Activated naive CD8-positive, alpha-beta T cell treated with anti-CD3 and anti-CD28 coated beads for 36 hours (primary cell): ENCODE data around the gene BTBD2. TPM values are rescaled to one million over a fixed set of nuclear protein-coding genes. Genes with fewer than 3 reads are reported as not detected.
"Not testable (repeated sequence)": the region's sequence is repeated elsewhere in the genome, so short reads cannot be mapped to it uniquely, and the experiment has no call there.

Experiments used
- DNase-seq: peaks from one replicate; pipeline ENCODE4 v3.0.0; 2021
- H3K27ac Mint-ChIP-seq: one replicate; pipeline ENCODE4 v1.8.0; 2022; ENCODE audit warnings: mild to moderate bottlenecking, moderate library complexity, mixed read lengths
- H3K27me3 Mint-ChIP-seq: one replicate; pipeline ENCODE4 v1.8.0; 2022; ENCODE audit warnings: mild to moderate bottlenecking, mixed read lengths
- H3K36me3 Mint-ChIP-seq: one replicate; pipeline ENCODE4 v1.8.0; 2021; ENCODE audit warnings: mild to moderate bottlenecking, mixed read lengths
- H3K4me1 Mint-ChIP-seq: one replicate; pipeline ENCODE4 v1.8.0; 2021; ENCODE audit warnings: mixed read lengths
- H3K4me3 Mint-ChIP-seq: one replicate; pipeline ENCODE4 v1.8.0; 2022; ENCODE audit warnings: mild to moderate bottlenecking, moderate library complexity, mixed read lengths
- H3K9me3 Mint-ChIP-seq: one replicate; pipeline ENCODE4 v1.8.0; 2022; ENCODE audit warnings: mixed read lengths
- total RNA-seq, 2 experiments: library from RNA; stranded (reverse); gene quantifications; one replicate each; pipeline ENCODE4 v1.2.3, GENCODE V29; 2021

The BTBD2 gene
- total RNA-seq, 2 experiments from 2014 or later: 22.1 to 26.2 TPM

DNA sequence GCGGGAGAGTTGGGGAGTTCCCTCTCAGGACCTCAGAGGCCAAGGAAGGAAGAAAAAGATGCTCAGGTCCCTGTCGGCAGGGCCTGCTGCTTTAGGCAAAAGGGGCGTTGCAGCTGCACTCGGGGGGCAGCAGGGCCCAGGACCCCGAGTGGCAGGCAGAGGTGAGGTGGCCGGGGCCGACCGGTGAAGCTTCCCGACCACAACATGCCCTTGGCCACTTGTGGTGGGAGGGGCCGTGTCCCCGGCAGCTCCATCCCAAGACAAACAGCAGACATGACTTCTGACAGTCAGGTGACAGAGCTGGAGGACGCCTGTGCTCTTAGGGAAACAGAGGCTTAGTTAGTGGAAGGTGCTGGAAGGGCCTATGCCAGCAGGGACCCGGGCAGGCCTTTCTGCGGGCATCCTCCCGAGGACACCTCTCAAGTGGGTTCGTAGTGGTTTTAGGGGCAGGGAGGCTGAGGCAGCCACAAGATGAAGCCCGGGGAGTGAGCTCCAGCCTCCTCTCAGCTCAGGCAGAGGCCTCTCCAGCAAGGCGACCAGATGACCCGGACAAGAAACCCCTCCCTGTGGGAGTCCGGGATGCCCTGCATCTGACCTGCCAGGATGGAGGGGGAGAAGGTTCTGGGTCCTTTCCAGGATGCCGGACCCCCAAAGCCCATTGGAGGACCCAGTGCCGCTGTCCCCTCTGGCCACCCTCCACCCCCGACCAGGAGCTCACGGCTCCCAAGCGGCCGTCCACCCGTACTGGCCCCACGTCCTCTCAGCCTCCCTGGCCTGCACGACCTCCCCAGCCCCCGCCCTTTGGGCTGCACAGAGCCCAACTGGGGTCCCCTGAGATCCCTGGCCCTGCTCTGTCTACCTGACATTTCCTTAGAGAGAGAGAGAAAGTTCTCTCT is 24.2 kb downstream of the BTBD2 start:
- no peak for DNase-seq
- no peak overlapping the region for H3K4me3 Mint-ChIP-seq
- H3K4me1 Mint-ChIP-seq: no peaks in the 10 kb centered on the region
- H3K36me3 Mint-ChIP-seq: peaks cover 6% of the 10 kb centered on the region
- no peak overlapping the region for H3K27ac Mint-ChIP-seq
- no peaks in the 10 kb centered on the region for H3K27me3 Mint-ChIP-seq
- no peaks in the 10 kb centered on the region for H3K9me3 Mint-ChIP-seq

DNA sequence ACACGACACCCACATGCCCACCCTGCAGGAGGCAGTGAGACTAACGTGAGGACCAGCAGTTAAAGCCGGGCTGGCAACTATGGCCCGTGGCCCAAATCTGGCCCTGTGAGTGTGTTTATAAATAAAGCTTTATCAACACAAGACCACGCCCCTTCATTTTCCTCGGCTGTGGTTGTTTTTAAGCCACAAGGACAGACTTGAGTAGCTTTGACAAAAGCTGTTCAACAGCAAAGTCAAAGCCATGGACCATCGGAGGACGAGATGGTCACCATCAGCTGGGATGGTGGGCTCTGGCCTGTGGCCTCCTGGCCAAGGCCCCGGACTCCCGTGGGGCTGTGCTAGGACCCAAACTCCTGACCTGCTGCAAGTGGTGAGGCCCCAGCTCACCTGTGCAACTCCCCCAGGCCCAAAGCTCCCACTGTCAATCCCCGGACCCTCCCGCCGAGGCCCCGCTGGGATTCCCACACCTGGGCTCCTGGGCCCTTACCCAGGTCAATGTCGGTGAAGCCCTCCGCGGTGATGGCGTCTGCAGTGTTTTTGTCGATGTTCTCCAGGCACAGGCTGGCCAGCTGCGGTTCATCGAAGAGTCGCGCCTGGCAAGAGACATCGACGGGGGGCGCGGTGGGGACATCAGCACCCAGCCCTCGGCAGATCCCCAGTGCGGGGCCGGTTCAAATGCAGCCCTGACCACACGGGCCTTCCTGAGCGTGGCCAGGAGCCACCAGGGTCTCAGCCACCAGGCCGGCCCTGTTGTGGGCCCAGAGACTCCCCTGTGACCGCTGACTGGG is 25.1 kb downstream of the BTBD2 start:
- no peak overlapping the region for H3K27ac Mint-ChIP-seq
- no peaks in the 10 kb centered on the region for H3K9me3 Mint-ChIP-seq
- H3K36me3 Mint-ChIP-seq: peaks cover 1% of the 10 kb centered on the region
- H3K4me1 Mint-ChIP-seq: no peaks in the 10 kb centered on the region
- H3K27me3 Mint-ChIP-seq: no peaks in the 10 kb centered on the region
- H3K4me3 Mint-ChIP-seq: no peak overlapping the region
- DNase-seq: no peak

DNA sequence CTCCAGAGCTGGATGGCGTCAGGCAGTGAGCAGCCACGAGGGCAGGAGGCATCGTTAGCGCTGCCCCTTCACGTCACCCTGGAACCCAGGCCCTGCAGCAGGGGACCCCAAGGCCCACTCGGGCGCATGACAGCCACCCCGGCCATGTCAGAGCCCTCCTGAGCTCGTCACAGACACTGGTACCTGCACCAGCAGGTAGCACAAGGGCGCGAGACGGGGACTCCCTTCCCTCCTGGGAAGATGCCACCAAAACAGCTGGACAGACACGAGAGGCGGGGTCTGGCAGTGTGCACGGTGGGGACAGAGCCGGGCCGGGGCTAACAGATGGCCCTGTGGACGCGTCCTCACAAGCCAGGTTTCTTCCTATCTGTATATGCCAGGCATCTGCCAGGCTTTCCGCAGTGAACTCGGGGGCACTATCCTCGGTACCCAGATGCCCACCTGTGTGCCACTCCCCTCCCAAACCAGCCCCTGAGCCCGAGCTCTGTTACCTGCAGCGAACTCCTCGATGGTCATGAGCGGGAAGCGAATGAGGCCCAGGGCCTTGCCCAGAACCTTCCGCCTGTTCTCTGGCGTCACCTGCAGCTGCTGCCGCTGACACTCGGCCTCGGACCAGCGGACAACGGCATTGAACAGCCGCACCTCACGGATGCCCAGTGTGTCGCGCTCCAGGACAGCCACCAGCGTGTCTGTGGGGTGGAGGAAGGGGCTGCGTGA is 25.8 kb downstream of the BTBD2 start:
- Mint-ChIP-seq H3K36me3 (peaks cover 4% of the 10 kb centered on the region), H3K4me1 (no peaks in the 10 kb centered on the region), H3K4me3 (no peak overlapping the region), H3K27ac (no peak overlapping the region), H3K9me3 (no peaks in the 10 kb centered on the region), H3K27me3 (no peaks in the 10 kb centered on the region)
- no peak for DNase-seq

DNA sequence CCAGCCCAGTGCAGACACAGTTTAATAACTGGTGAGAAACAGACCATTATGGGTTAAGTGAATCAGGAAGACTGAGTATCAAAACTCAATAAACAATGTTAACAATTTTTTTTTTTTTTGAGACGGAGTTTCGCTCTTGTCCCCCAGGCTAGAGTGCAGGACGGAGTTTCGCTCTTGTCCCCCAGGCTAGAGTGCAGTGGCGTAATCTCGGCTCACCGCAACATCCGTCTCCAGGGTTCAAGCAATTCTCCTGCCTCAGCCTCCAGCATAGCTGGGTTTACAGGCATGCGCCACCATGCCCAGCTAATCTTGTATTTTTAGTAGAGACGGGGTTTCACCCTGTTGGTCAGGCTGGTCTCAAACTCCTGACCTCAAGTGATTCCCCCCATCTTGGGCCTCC is 27.1 kb downstream of the BTBD2 start:
- not testable (repeated sequence) for H3K4me1 Mint-ChIP-seq, H3K27ac Mint-ChIP-seq, H3K4me3 Mint-ChIP-seq, H3K27me3 Mint-ChIP-seq, H3K36me3 Mint-ChIP-seq, DNase-seq, H3K9me3 Mint-ChIP-seq

DNA sequence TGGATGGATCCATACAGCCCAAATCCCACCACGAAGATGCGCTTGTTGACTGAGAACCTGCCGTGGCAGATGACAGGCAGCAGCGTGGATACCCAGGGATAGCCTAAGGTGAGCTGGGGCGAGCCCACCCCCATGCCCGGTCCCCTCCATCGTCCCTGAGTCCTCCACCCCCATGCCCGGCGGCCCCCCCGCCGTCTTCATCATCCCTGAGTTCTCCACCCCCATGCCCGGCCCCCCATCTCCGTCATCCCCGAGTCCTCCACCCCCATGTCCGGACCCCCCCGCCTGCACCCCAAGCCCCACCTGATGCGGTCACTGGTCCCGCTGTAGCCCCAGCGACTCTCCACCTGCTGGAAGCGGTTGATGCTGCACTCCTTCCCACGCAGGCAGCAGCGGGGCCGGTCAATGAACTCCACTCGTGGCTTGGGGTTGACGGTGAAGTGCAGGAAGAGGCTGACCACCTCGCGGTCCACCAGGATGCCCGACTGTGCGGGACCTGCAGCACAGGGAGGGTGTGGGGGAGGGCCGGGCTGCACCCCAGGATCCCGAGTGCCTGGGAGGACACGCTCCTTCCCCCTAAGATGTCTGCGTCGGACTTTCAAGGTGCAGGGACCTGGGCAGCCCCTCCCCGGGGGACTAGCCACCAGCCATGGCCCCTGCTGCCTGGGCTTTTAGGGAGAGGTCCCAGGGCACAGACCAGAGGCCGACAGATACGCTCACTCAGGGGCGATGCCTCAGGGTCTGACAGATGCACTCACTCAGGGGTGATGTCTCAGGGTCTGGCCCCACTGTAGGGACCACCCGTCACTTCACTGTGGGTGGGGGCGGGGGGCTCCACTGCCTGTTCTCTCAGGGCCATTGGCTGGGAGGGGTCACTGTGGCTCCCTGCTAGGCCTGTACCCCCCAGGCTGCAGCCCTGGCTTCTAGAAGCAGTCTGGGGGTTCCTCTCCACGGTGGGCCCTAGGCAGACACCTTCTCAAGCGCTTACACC is 28.0 kb downstream of the BTBD2 start:
- Mint-ChIP-seq H3K27ac (no peak overlapping the region), H3K4me3 (no peak overlapping the region), H3K4me1 (no peaks in the 10 kb centered on the region), H3K27me3 (no peaks in the 10 kb centered on the region), H3K9me3 (no peaks in the 10 kb centered on the region), H3K36me3 (peaks cover 7% of the 10 kb centered on the region)
- DNase-seq: no peak

DNA sequence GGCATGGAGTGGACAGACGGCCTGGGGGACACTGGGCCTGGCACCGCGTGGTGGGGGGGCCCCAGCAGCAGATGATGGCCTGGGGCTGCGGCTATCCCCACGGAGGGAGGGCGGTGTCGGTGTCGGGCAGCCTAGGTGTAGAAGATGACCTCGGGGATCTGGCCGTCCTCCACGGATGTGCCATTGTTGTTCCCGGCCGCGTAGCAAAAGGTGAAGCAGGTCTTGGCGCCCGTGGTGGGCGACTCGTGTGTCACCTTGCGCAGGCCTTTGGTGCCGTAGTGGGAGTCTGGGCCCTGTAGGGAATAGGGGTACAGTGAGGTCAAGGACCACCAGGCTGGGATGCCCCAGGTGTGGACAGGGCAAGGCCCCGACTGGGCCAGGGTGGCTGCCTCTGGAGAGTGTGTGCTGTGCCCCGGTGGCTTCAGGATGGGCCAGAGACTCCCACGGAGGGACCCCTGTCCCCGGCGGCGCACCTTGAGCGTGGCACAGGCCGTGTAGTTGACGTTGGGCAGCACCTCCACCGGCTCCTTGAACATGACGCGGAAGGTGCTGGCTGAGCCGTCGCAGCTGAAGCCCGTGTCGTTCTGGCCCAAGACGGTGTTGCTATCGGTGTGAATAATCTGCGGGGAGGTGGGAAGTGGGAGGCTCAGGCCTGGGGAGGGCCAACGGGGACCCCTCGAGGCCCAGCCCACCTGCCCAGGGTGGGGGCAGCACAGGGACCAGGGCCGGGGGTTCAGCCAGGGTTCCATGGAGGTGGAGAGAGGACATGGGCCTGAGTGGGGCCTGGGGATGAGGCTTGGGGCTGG is 29.0 kb downstream of the BTBD2 start:
- peaks cover 11% of the 10 kb centered on the region for H3K36me3 Mint-ChIP-seq

DNA sequence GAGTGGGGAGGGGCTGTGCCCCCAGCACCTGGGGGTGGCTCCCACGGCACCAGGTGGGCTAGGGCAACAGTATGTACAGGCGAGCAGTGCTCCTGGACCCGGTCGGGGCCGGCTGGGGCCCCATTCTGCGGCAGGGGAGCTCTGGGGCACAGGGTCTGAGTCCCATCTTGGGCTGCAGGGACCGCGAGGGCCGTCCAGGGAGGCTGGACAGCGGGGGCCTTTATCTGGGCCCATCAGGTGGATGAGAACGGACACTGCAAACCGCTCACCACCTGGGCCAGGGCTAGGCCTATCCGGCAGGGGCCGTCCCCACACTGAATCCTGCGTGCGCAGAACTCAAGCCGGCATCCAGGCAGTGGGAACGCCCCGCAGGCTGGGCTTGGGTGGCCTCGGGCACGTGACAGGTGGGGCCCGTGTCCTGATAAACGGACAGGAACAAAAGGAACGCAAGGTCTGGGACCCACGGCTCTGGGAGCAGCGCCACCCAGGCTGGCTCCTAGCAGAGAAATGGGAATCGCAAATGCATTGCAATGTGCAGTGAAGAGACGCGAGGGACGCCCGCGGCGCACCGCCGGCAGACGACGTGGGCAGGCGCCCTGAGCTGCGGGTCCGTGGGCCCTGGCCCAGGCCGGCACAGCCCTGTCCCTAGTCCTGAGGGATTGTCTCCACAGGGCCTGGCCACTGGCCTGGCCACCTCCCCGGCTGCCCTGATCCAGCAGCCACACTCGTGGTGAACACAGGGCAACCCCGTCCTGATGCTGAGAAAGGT is 29.7 kb downstream of the BTBD2 start:
- H3K4me3 Mint-ChIP-seq: no peak overlapping the region
- H3K27me3 Mint-ChIP-seq: no peaks in the 10 kb centered on the region
- no peak overlapping the region for H3K27ac Mint-ChIP-seq
- peaks cover 11% of the 10 kb centered on the region for H3K36me3 Mint-ChIP-seq
- no peak for DNase-seq
- no peaks in the 10 kb centered on the region for H3K9me3 Mint-ChIP-seq
- no peaks in the 10 kb centered on the region for H3K4me1 Mint-ChIP-seq

More for the DNA sequence above, 29.0 kb downstream of the BTBD2 start:
- H3K4me1 Mint-ChIP-seq: no peaks in the 10 kb centered on the region
- peak overlapping the region; percentile 20 for H3K27ac Mint-ChIP-seq
- no peak for DNase-seq
- no peaks in the 10 kb centered on the region for H3K27me3 Mint-ChIP-seq
- H3K9me3 Mint-ChIP-seq: no peaks in the 10 kb centered on the region
- no peak overlapping the region for H3K4me3 Mint-ChIP-seq

DNA sequence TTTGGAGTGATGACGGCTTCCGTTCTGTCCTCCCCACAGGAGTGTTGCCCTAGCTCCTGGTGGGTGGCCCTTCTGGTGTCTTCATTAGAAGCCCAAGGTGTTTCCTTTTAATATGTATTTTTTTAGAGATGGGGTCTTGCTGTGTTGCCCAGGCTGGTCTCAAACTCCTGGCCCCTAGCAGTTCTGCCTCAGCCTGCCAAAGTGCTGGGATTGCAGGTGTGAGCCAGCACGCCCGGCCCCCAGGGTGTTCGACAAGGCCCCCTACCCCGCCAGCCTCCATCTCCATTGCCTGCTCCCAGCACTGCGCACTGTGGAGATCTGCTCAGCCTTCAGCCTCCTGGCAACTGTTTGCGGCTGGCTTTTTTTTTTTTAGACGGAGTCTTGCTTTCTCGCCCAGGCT is 31.2 kb downstream of the BTBD2 start:
- no peak for DNase-seq
- Mint-ChIP-seq H3K4me3 (no peak overlapping the region), H3K9me3 (no peaks in the 10 kb centered on the region), H3K27ac (no peak overlapping the region), H3K27me3 (no peaks in the 10 kb centered on the region), H3K4me1 (no peaks in the 10 kb centered on the region), H3K36me3 (peaks cover 11% of the 10 kb centered on the region)

DNA sequence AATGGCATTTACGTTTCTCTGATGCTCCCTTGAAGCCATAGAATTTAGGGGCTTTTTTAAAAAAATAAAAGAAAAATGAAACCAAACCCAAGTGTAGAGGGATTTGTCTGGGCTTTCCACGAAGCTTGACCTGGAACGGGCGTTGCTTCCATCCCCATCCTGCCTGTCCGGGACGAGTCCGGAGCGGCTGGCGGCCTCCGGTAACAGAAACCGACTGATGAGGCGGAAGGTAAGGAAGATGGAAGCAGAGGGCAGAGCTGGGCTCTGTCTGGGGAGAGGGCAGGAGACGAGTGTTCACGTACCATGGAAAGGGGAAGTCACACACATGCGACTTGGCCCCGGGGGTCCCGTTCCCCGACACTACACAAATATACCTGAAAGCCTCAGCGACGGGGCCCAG is 34.3 kb downstream of the BTBD2 start:
- Mint-ChIP-seq H3K4me1 (no peaks in the 10 kb centered on the region), H3K4me3 (no peak overlapping the region), H3K27me3 (no peaks in the 10 kb centered on the region), H3K9me3 (no peaks in the 10 kb centered on the region), H3K36me3 (peaks cover 11% of the 10 kb centered on the region), H3K27ac (peak overlapping the region; percentile 34)
- no peak for DNase-seq

DNA sequence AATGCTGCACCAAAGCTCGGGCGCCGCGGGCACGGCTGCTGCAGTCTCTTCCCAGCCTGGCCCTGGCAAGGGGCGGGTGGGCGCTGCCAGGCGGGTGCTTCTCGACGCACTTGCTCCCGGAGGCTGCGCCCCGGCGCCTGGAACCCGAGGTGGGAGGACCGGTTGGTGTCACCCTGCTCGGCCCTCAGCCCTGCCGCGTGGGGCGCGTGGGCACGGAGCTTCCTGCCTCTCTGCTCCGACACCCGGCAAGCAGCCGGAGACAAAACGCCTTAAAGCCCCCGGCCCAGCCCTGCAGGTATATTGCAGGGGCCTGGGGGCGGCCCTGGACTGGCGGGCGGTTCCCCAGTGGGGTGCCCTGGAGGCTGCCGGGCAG is 34.7 kb downstream of the BTBD2 start:
- no peak for DNase-seq
- Mint-ChIP-seq H3K9me3 (no peaks in the 10 kb centered on the region), H3K27ac (no peak overlapping the region)

DNA sequence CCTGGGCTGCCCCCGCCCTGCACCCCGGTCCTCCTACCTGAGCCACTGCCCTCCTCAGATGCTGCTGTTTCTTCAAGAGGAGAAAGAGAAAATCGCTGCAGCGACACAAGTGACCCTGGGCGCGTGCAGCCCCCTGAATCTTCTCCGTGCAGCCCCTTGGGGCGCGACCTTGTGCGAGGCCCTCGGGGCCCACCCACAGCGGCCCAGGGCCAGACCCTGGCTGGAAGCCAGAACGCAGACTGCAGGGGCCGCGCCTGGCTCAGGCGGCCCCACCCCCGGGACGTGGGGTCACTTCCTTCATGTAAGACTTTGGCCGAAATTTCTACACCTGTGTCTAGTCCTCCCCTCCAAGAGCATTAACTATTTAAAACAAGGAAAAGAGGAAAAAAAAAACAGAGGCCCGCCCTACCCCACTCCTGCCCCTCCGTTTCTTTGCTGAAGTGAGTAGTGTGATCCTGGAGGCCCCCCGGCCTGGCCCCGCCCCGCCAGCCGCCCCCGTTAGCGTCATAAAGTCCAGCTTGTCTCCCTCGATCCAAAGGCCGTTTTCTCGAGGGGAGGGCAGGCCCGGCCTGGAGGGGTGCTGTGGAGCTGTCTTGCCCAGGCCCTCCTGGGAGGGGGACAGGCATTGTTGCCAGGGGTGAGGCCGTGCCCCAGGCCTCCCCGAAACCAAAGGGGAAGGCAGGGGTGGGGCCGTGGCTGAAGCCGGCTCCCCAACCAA is 35.3 kb downstream of the BTBD2 start:
- H3K4me1 Mint-ChIP-seq: no peaks in the 10 kb centered on the region
- no peak for DNase-seq
- peaks cover 11% of the 10 kb centered on the region for H3K36me3 Mint-ChIP-seq
- no peaks in the 10 kb centered on the region for H3K9me3 Mint-ChIP-seq
- no peaks in the 10 kb centered on the region for H3K27me3 Mint-ChIP-seq
- H3K4me3 Mint-ChIP-seq: no peak overlapping the region
- H3K27ac Mint-ChIP-seq: no peak overlapping the region

More for the DNA sequence above, 34.7 kb downstream of the BTBD2 start:
- Mint-ChIP-seq H3K36me3 (peaks cover 11% of the 10 kb centered on the region), H3K4me3 (no peak overlapping the region), H3K4me1 (no peaks in the 10 kb centered on the region), H3K27me3 (no peaks in the 10 kb centered on the region)

DNA sequence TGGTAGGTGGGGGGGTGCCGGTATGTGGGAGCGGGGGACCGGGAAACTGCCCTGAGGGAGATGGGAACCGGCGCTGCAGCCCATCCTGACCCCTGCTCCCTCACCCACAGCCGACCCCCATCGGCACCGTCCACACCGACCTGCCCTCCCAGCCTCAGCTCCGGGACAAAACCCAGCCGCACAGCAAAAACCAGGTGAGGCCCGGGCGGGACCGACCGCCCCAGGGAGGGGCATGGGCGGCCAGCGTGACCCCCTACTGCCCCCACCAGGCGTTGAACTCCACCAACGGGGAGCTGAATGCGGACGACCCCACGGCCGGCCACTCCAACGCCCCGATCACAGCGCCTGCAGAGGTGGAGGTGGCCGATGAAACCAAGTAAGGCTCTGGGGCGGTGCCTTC is 35.9 kb downstream of the BTBD2 start:
- no peak overlapping the region for H3K4me3 Mint-ChIP-seq
- H3K27me3 Mint-ChIP-seq: no peaks in the 10 kb centered on the region
- H3K4me1 Mint-ChIP-seq: no peaks in the 10 kb centered on the region
- no peak for DNase-seq
- no peaks in the 10 kb centered on the region for H3K9me3 Mint-ChIP-seq
- no peak overlapping the region for H3K27ac Mint-ChIP-seq
- peaks cover 8% of the 10 kb centered on the region for H3K36me3 Mint-ChIP-seq

DNA sequence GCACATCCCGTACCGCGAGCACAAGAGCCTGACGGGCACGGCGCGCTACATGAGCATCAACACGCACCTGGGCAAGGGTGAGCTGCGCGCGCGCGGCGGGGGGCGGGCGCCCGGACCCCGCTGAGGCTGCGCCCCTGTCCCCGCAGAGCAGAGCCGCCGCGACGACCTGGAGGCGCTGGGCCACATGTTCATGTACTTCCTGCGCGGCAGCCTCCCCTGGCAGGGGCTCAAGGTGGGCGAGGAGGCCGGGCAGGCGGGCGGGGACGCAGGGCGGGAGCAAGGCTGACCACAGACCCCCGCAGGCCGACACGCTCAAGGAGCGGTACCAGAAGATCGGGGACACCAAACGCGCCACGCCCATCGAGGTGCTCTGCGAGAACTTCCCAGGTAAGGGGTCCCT is 36.5 kb downstream of the BTBD2 start:
- H3K4me3 Mint-ChIP-seq: no peak overlapping the region
- no peak overlapping the region for H3K27ac Mint-ChIP-seq
- H3K9me3 Mint-ChIP-seq: no peaks in the 10 kb centered on the region
- peaks cover 8% of the 10 kb centered on the region for H3K36me3 Mint-ChIP-seq
- no peaks in the 10 kb centered on the region for H3K4me1 Mint-ChIP-seq
- DNase-seq: no peak
- no peaks in the 10 kb centered on the region for H3K27me3 Mint-ChIP-seq
